CD4-positive, alpha-beta T cell (primary cell): Measurements from ENCODE around the gene IL36A. TPM values are rescaled to one million over a fixed set of nuclear protein-coding genes. Genes with fewer than 3 reads are reported as not detected.

ENCODE experiments used
- ATAC-seq: fragments of 200-7000 bp; cut with Tn5 transposase; one replicate; pipeline ENCODE4 v1.10.0; 2022; ENCODE audit warnings: mild to moderate bottlenecking; ENCODE audit not compliant: poor library complexity
- CTCF ChIA-PET: fragments of 350-600 bp; sonication (Branson Sonifier 250); formaldehyde crosslinking; loops from one replicate; lab custom pipeline; 2021; ENCODE audit warnings: antibody characterized with exemption, inconsistent platforms; lab: Charles Lee
- POLR2A ChIA-PET: fragments of 350-600 bp; sonication (Branson Sonifier 250); formaldehyde crosslinking; loops from one replicate; lab custom pipeline; 2021; ENCODE audit warnings: antibody characterized with exemption, inconsistent platforms; lab: Charles Lee
- DNase-seq, 14 experiments: peaks; one replicate each; pipeline ENCODE4 v3.0.0-alpha.2; 2013 to 2020; ENCODE audit warnings: mixed read lengths in 2 of 14
- H3K27ac ChIP-seq, 2 donors: one replicate each; pipeline versions ENCODE4 v1.5.1 to v1.7.0; 2013; ENCODE audit warnings: low read length in 2 of 2, low read depth in 1 of 2, mild to moderate bottlenecking in 1 of 2
- H3K27me3 ChIP-seq, 2 experiments: 1 replicate in 1 of 2; 2 replicates in 1 of 2; pipeline versions ENCODE4 v1.6.1 to v1.7.0; 2013; ENCODE audit warnings: low read length in 2 of 2, control low read depth in 1 of 2, mild to moderate bottlenecking in 1 of 2, moderate library complexity in 1 of 2; ENCODE audit not compliant: insufficient read depth in 2 of 2, control insufficient read depth in 1 of 2
- H3K36me3 ChIP-seq: one replicate; pipeline ENCODE4 v1.6.1; 2013; ENCODE audit warnings: low read length, control low read depth; ENCODE audit not compliant: insufficient read depth
- H3K4me1 ChIP-seq: one replicate; pipeline ENCODE4 v1.6.1; 2013; ENCODE audit warnings: low read length, control low read depth; ENCODE audit not compliant: insufficient read depth
- H3K4me3 ChIP-seq: one replicate; pipeline ENCODE4 v1.5.1; 2013; ENCODE audit warnings: mild to moderate bottlenecking, low read length, moderate library complexity
- H3K9me3 ChIP-seq, 2 experiments: 1 replicate in 1 of 2; 2 replicates in 1 of 2; pipeline versions ENCODE4 v1.6.1 to v1.7.0; 2013; ENCODE audit warnings: low read length in 2 of 2, mild to moderate bottlenecking in 2 of 2, control low read depth in 1 of 2, moderate library complexity in 1 of 2; ENCODE audit not compliant: control insufficient read depth in 1 of 2, insufficient read depth in 1 of 2
- H3K27ac Mint-ChIP-seq: one replicate; pipeline ENCODE4 v1.8.0; 2020; ENCODE audit warnings: mixed read lengths
- H3K27me3 Mint-ChIP-seq: one replicate; pipeline ENCODE4 v1.8.0; 2021; ENCODE audit warnings: mixed read lengths
- H3K36me3 Mint-ChIP-seq: one replicate; pipeline ENCODE4 v1.8.0; 2021; ENCODE audit warnings: low read depth, mixed read lengths
- H3K4me1 Mint-ChIP-seq: one replicate; pipeline ENCODE4 v1.8.0; 2021; ENCODE audit warnings: low read depth, mixed read lengths
- H3K4me3 Mint-ChIP-seq: one replicate; pipeline ENCODE4 v1.8.0; 2020; ENCODE audit warnings: mild to moderate bottlenecking, mixed read lengths
- H3K9me3 Mint-ChIP-seq: one replicate; pipeline ENCODE4 v1.8.0; 2020; ENCODE audit warnings: mixed read lengths
- CTCF ChIP-seq: fragments of 200-600 bp; IDR thresholded peaks from one replicate; pipeline ENCODE4 v1.8.0; 2022; ENCODE audit warnings: antibody characterized with exemption, mild to moderate bottlenecking
- intact Hi-C, 2 experiments: fragments of 100-400 bp; cut with DNase I in 1 of 2; cut with micrococcal nuclease in 1 of 2; formaldehyde crosslinking; loops; one replicate each; pipeline versions ENCODE4 v1.15.1 to v1.9.0; 2023 to 2025; cut with DNase I, micrococcal nuclease
- total RNA-seq, 174 experiments: library from RNA in 2 of 174; stranded (reverse) in 2 of 174; gene quantifications; one replicate each; pipeline ENCODE4 v1.2.3 and lab custom pipeline; 2021 to 2026

Gene IL36A
- total RNA-seq, 2 experiments from 2014 or later, result 0.47 TPM; not detected in 1

GRCh38 chr2:113007250-113007649, 2.0 kb downstream of the IL36A start:
- Histone ChIP-seq H3K36me3 (no peaks in the 10 kb centered on the region), H3K9me3 (peaks cover 0 to 3% of the 10 kb centered on the region in 2 experiments), H3K4me3 (no peak overlapping the region), H3K27me3 (no peaks in the 10 kb centered on the region), H3K27ac (no peak overlapping the region), H3K4me1 (no peaks in the 10 kb centered on the region)
- Mint-ChIP-seq H3K9me3 (peaks cover 4% of the 10 kb centered on the region), H3K27me3 (no peaks in the 10 kb centered on the region), H3K4me1 (peaks cover 10% of the 10 kb centered on the region), H3K36me3 (no peaks in the 10 kb centered on the region), H3K27ac (no peak overlapping the region), H3K4me3 (no peak overlapping the region)
- no peak for DNase-seq
- TF ChIP-seq CTCF, result no peak
- POLR2A ChIA-PET, result interaction anchor here (1.0 kb wide), 1 partner anchor 11 kb away, joined by 4 read pairs; no protein-coding TSS in a partner anchor
- CTCF ChIA-PET, result no interaction called here
- ATAC-seq, result no peak
- intact Hi-C loops, result no loop called here

GRCh38 chr2:113009622-113010021, 4.4 kb downstream of the IL36A start:
- POLR2A ChIA-PET, result interaction anchor here (1.0 kb wide), 1 partner anchor 13 kb away, joined by 4 read pairs; no protein-coding TSS in a partner anchor
- Mint-ChIP-seq H3K9me3 (no peaks in the 10 kb centered on the region), H3K27ac (no peak overlapping the region), H3K27me3 (no peaks in the 10 kb centered on the region), H3K36me3 (no peaks in the 10 kb centered on the region), H3K4me3 (no peak overlapping the region), H3K4me1 (peaks cover 10% of the 10 kb centered on the region)
- no peaks in the 10 kb centered on the region for H3K4me1 ChIP-seq
- no peak overlapping the region for H3K4me3 ChIP-seq
- H3K36me3 ChIP-seq, result no peaks in the 10 kb centered on the region
- ATAC-seq (no peak), DNase-seq (no peak)
- CTCF ChIA-PET, result no interaction called here
- H3K27ac ChIP-seq, result no peak overlapping the region
- TF ChIP-seq CTCF, result no peak
- H3K27me3 ChIP-seq, result no peaks in the 10 kb centered on the region
- H3K9me3 ChIP-seq, result peaks cover 0 to 3% of the 10 kb centered on the region in 2 experiments
- intact Hi-C loops, result no loop called here

GRCh38 chr2:113010088-113010487, 4.8 kb downstream of the IL36A start:
- CTCF ChIA-PET, result no interaction called here
- H3K4me1 ChIP-seq, result no peaks in the 10 kb centered on the region

More at GRCh38 chr2:113010088-113010487, 4.8 kb downstream of the IL36A start:
- no peaks in the 10 kb centered on the region for H3K9me3 Mint-ChIP-seq
- peaks cover 14% of the 10 kb centered on the region for H3K4me1 Mint-ChIP-seq
- no peaks in the 10 kb centered on the region for H3K36me3 Mint-ChIP-seq
- DNase-seq (no peak), ATAC-seq (no peak)
- POLR2A ChIA-PET, result interaction anchor here (1.0 kb wide), 1 partner anchor 14 kb away, joined by 4 read pairs; no protein-coding TSS in a partner anchor
- H3K4me3 ChIP-seq, result no peak overlapping the region
- H3K9me3 ChIP-seq, result peaks cover 0 to 3% of the 10 kb centered on the region in 2 experiments
- no peak overlapping the region for H3K4me3 Mint-ChIP-seq
- no peaks in the 10 kb centered on the region for H3K36me3 ChIP-seq
- TF ChIP-seq CTCF, result no peak
- H3K27ac ChIP-seq, result no peak overlapping the region
- H3K27ac Mint-ChIP-seq, result no peak overlapping the region
- no peaks in the 10 kb centered on the region for H3K27me3 Mint-ChIP-seq
- intact Hi-C loops, result no loop called here
- no peaks in the 10 kb centered on the region for H3K27me3 ChIP-seq
